K562 (cell line): Measurements from ENCODE around the gene BZW1. TPM values are rescaled to one million over a fixed set of nuclear protein-coding genes. Genes with fewer than 3 reads are reported as not detected.

Experiments
- CSDE1 ChIP-seq, 2 experiments: fragments of 450-650 bp; IDR thresholded peaks; 2 replicates each; pipeline ENCODE4 v1.6.1; 2016; ENCODE audit warnings: mild to moderate bottlenecking in 1 of 2
- ETV6 ChIP-seq, 3 experiments: fragments of 150-350 bp in 1 of 3; sonication (generic) in 1 of 3; formaldehyde crosslinking in 1 of 3; IDR thresholded peaks; 2 replicates each; pipeline versions ENCODE4 v1.6.1 to v1.8.0; 2014 to 2022; ENCODE audit warnings: borderline replicate concordance in 2 of 3, low read depth in 2 of 3, antibody characterized with exemption in 1 of 3, low read length in 1 of 3, mild to moderate bottlenecking in 1 of 3, missing genetic modification reagents in 1 of 3
- FOXJ3 ChIP-seq: sonication (generic); formaldehyde crosslinking; IDR thresholded peaks from 2 replicates; pipeline ENCODE4 v1.4.0; 2020; ENCODE audit warnings: mild to moderate bottlenecking, missing genetic modification reagents
- HNRNPUL1 ChIP-seq: fragments of 200-400 bp; formaldehyde crosslinking; IDR thresholded peaks from 2 replicates; pipeline ENCODE4 v1.6.1; 2017; ENCODE audit warnings: low read length
- IRF2 ChIP-seq: sonication (generic); formaldehyde crosslinking; IDR thresholded peaks from 2 replicates; pipeline ENCODE4 v1.8.1; 2022; ENCODE audit warnings: mild to moderate bottlenecking, missing genetic modification reagents
- JUNB ChIP-seq: fragments of 450-650 bp; formaldehyde crosslinking; conservative IDR thresholded peaks from 2 replicates; pipeline ENCODE4 v1.4.0; 2020; ENCODE audit warnings: mild to moderate bottlenecking
- NELFE ChIP-seq: IDR thresholded peaks from 2 replicates; pipeline ENCODE4 v1.6.1; 2011; ENCODE audit warnings: mild to moderate bottlenecking; ENCODE audit not compliant: insufficient read depth, insufficient read length
- POLR2AphosphoS2 ChIP-seq: IDR thresholded peaks from 2 replicates; pipeline ENCODE4 v1.6.1; 2012; ENCODE audit warnings: low read length, improper control_type of control experiment
- SRSF7 ChIP-seq: fragments of 200-400 bp; formaldehyde crosslinking; optimal IDR thresholded peaks from 2 replicates; pipeline ENCODE3; 2017; ENCODE audit warnings: mild to moderate bottlenecking, low read depth, low read length
- ZC3H4 ChIP-seq: sonication (generic); formaldehyde crosslinking; IDR thresholded peaks from 2 replicates; pipeline ENCODE4 v1.9.0; 2021; ENCODE audit warnings: missing genetic modification reagents, borderline replicate concordance
- ZNF3 ChIP-seq: fragments of 250-450 bp; sonication (Bioruptor Pico); IDR thresholded peaks from 2 replicates; pipeline ENCODE4 v1.5.0; 2021; ENCODE audit warnings: mild to moderate bottlenecking, moderate library complexity
- ZNF551 ChIP-seq: fragments of 250-450 bp; sonication (Bioruptor Pico); IDR thresholded peaks from 2 replicates; pipeline ENCODE4 v1.5.0; 2021; ENCODE audit warnings: mild to moderate bottlenecking, moderate library complexity
- polyA plus RNA-seq, 8 experiments: library from polyadenylated mRNA; depleted of rRNA in 4 of 8; stranded (reverse) in 5 of 8; unstranded in 3 of 8; fragments of >200 nt; fragmentation: Nextera tagmentation in 2 of 8; fragmentation: Illumina TruSeq in 1 of 8; extraction: Ambion mirVana in 2 of 8; extraction: Trizol in 1 of 8; gene quantifications; 2 replicates each; pipeline versions ENCODE4 v1.2.1 to v1.2.3, GENCODE V29; 2011 to 2014; ENCODE audit warnings: inconsistent platforms in 1 of 8, missing spikeins in 1 of 8
- total RNA-seq, 7 experiments: library from RNA; depleted of rRNA in 6 of 7; stranded (reverse); fragments of >200 nt in 6 of 7; fragmentation: Illumina TruSeq in 2 of 7; extraction: Trizol in 2 of 7; gene quantifications; 2 replicates each; pipeline versions ENCODE4 v1.2.1 to v1.2.3, GENCODE V29; 2011 to 2021; ENCODE audit warnings: low replicate concordance in 1 of 7
- TF ChIP-seq, protein P1 (sequence below): fragments of 250-450 bp; sonication (Bioruptor Pico); IDR thresholded peaks from 2 replicates; pipeline ENCODE4 v1.9.0; 2021; ENCODE audit warnings: mild to moderate bottlenecking, inconsistent platforms
- TF ChIP-seq, protein P2 (sequence below): sonication (generic); formaldehyde crosslinking; IDR thresholded peaks from 2 replicates; pipeline ENCODE4 v1.8.0; 2022; ENCODE audit warnings: mild to moderate bottlenecking, missing genetic modification reagents
- TF ChIP-seq, protein P3 (sequence below): fragments of 250-450 bp; sonication (Bioruptor Pico); IDR thresholded peaks from 2 replicates; pipeline ENCODE4 v1.5.0; 2021; ENCODE audit warnings: mild to moderate bottlenecking, moderate library complexity

Gene BZW1
- total and polyA plus RNA-seq, 9 of the 15 experiments (the other 6 are each of a cell fraction or from before 2014, with no cell fraction given): 110 to 244 (median 198) TPM

DNA sequence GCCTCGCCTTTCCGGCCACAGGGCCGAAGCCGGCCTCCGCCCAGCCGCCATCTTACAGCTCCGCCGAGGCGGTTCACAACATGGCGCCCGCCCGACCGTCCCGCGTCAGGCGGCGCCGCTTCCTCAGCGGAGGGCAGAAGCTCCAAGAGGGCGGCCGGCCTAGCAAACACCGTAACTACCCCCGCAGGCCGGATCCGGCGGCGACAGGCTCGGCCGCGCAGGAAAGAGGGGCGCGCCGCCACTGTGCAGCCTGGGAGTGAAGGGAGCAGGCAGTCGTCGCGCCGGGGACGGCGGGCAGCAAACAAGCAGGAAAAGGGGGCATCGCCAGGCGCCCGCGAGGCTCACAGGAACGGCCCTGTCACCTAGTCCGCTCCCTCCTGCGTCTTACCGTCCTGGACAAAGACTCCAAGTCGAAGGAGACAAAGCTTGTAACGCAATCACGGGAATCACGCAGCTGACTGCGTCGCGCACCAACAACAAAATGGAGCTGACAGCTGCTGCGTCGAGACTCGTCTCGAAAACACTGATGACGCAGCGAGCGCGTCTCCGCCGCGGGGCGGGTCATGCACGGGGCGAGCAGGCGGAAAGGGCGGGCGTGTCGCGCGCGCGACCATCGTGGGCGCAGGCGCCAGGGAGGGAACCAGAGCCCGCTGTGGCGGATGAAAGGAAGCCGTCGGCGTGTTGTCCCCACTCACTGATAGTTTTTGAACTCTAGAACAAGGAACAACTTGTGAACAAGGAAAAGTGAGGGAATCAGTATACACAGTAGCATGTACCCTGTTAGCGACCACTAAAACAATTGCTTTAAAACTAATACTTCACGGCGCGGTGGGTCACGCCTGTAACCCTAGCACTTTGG is 52.7 kb downstream of the BZW1 start, which contains the start of gene CLK1 (continued):
- TF ChIP-seq SRSF7 (no peak), ZNF3 (CRISPR knock-in tag) (no peak), JUNB (CRISPR knock-in tag) (no peak), POLR2AphosphoS2 (peak; percentile 94), FOXJ3 (CRISPR knock-in tag) (no peak), HNRNPUL1 (no peak), ZC3H4 (CRISPR knock-in tag) (peak; percentile 63; the same call in 1 of the 2 replicates), IRF2 (CRISPR knock-in tag) (no peak), ETV6 (IDR thresholded peaks at IDR 0.05; ENCODE audit: borderline replicate concordance in 1 of 2, low read depth in 2 of 2, low read length in 1 of 2) (no peak), ETV6 (CRISPR knock-in tag; IDR thresholded peaks at IDR 0.05; ENCODE audit: borderline replicate concordance) (no peak), NELFE (no peak), ZNF551 (no peak), CSDE1 (IDR thresholded peaks at IDR 0.05) (peak in 1 of 2 experiments; percentile 77; a peak in 1 of 4 replicates)
- TF ChIP-seq, protein P1, sequence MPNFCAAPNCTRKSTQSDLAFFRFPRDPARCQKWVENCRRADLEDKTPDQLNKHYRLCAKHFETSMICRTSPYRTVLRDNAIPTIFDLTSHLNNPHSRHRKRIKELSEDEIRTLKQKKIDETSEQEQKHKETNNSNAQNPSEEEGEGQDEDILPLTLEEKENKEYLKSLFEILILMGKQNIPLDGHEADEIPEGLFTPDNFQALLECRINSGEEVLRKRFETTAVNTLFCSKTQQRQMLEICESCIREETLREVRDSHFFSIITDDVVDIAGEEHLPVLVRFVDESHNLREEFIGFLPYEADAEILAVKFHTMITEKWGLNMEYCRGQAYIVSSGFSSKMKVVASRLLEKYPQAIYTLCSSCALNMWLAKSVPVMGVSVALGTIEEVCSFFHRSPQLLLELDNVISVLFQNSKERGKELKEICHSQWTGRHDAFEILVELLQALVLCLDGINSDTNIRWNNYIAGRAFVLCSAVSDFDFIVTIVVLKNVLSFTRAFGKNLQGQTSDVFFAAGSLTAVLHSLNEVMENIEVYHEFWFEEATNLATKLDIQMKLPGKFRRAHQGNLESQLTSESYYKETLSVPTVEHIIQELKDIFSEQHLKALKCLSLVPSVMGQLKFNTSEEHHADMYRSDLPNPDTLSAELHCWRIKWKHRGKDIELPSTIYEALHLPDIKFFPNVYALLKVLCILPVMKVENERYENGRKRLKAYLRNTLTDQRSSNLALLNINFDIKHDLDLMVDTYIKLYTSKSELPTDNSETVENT: peak; percentile 45; the same call in 1 of the 2 replicates
- TF ChIP-seq, protein P2, sequence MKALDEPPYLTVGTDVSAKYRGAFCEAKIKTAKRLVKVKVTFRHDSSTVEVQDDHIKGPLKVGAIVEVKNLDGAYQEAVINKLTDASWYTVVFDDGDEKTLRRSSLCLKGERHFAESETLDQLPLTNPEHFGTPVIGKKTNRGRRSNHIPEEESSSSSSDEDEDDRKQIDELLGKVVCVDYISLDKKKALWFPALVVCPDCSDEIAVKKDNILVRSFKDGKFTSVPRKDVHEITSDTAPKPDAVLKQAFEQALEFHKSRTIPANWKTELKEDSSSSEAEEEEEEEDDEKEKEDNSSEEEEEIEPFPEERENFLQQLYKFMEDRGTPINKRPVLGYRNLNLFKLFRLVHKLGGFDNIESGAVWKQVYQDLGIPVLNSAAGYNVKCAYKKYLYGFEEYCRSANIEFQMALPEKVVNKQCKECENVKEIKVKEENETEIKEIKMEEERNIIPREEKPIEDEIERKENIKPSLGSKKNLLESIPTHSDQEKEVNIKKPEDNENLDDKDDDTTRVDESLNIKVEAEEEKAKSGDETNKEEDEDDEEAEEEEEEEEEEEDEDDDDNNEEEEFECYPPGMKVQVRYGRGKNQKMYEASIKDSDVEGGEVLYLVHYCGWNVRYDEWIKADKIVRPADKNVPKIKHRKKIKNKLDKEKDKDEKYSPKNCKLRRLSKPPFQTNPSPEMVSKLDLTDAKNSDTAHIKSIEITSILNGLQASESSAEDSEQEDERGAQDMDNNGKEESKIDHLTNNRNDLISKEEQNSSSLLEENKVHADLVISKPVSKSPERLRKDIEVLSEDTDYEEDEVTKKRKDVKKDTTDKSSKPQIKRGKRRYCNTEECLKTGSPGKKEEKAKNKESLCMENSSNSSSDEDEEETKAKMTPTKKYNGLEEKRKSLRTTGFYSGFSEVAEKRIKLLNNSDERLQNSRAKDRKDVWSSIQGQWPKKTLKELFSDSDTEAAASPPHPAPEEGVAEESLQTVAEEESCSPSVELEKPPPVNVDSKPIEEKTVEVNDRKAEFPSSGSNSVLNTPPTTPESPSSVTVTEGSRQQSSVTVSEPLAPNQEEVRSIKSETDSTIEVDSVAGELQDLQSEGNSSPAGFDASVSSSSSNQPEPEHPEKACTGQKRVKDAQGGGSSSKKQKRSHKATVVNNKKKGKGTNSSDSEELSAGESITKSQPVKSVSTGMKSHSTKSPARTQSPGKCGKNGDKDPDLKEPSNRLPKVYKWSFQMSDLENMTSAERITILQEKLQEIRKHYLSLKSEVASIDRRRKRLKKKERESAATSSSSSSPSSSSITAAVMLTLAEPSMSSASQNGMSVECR (CRISPR knock-in tag): peak; percentile 92
- TF ChIP-seq, protein P3, sequence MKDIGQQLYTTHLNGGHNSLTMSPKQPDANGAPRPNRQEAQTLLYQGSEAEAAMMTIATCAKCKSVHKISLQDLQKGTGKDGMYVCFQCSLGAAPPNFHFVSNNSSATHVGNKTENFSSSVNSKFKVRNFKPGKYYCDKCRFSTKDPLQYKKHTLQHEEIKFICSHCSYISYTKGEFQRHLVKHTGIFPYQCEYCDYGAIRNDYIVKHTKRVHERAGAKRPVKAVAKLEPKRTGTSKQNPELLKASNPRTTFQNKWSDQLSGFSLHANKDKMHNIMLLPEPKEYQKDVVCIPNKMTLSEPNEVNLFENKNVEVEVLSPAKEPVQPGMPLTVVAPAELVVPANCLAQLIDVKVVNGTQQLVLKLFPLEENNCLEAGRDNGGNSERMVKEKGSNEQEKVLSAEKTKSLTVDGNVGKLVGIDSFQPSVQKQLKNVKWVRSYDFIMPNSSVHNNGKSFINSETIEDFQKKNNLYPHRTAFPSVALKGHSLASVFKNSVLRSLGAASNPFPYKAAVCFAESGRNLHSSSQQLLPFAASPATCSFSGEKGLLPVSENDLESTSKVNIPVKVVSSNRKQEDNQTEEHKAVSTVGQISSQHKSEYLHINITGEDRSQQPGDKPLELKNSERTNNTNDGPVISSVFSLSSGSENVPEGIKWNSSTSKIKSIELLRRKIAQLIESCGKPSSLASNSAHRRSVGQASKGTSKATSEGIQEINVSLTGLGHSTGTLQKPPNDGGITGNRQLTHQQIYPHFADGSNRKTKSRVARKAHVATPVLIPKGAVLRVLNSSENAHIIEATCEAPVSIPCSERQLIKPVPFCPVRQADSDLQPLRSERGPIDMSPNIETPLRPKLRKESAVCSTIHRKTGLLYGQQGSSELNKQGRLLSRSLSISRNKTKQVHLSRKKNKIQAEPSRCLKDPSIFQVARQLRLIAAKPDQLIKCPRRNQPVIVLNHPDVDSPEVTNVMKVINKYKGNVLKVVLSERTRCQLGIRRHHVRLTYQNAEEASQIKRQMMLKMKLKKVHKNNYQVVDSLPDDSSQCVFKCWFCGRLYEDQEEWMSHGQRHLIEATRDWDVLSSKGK (CRISPR knock-in tag): no peak
